Neural cell (in vitro differentiated cells): ENCODE measurements around the gene CAMK2A. TPM values are rescaled to one million over a fixed set of nuclear protein-coding genes. Genes with fewer than 3 reads are reported as not detected.

Source experiments
- H2AFZ ChIP-seq: fragments of 200-600, 300-800 bp; sonication (generic), shearing (Covaris generic); 2 replicates; pipeline ENCODE4 v1.6.0; 2014; ENCODE audit warnings: low read depth, mild to moderate bottlenecking, antibody characterized with exemption, low read length, moderate library complexity
- H3F3A ChIP-seq: fragments of 200-600 bp; shearing (Covaris generic); 2 replicates; pipeline ENCODE4 v1.6.1; 2016; ENCODE audit warnings: mild to moderate bottlenecking, moderate library complexity, mixed read lengths, antibody characterized with exemption, low read length; ENCODE audit not compliant: insufficient read depth, poor library complexity, severe bottlenecking
- H3K27ac ChIP-seq: fragments of 200-600, 300-800 bp; sonication (generic), shearing (Covaris generic); 2 replicates; pipeline ENCODE4 v1.5.1; 2014; ENCODE audit warnings: mild to moderate bottlenecking, low read length, moderate library complexity
- H3K27me3 ChIP-seq: fragments of 300-800, 200-600 bp; sonication (generic), shearing (Covaris generic); 2 replicates; pipeline ENCODE4 v1.6.0; 2014; ENCODE audit warnings: mild to moderate bottlenecking, low read depth, low read length, moderate library complexity; ENCODE audit not compliant: insufficient read depth
- H3K36me3 ChIP-seq: fragments of 300-800, 200-600 bp; sonication (generic), shearing (Covaris generic); 2 replicates; pipeline ENCODE4 v1.5.1; 2014; ENCODE audit warnings: mild to moderate bottlenecking, antibody characterized with exemption, low read length, moderate library complexity; ENCODE audit not compliant: insufficient read depth
- H3K4me2 ChIP-seq: fragments of 300-800, 200-600 bp; sonication (generic), shearing (Covaris generic); 2 replicates; pipeline ENCODE4 v1.6.0; 2014; ENCODE audit warnings: mild to moderate bottlenecking, low read length
- H3K4me3 ChIP-seq: fragments of 300-800, 200-600 bp; sonication (generic), shearing (Covaris generic); 2 replicates; pipeline ENCODE4 v1.5.1; 2014; ENCODE audit warnings: mild to moderate bottlenecking, low read length, moderate library complexity
- H3K79me2 ChIP-seq: fragments of 200-600 bp; shearing (Covaris generic); replicated peaks from 2 replicates; pipeline ENCODE4 v1.6.0; 2014; ENCODE audit warnings: mild to moderate bottlenecking, low read length, moderate library complexity; ENCODE audit not compliant: insufficient read depth
- H3K9ac ChIP-seq: fragments of 300-800, 200-600 bp; sonication (generic), shearing (Covaris generic); 2 replicates; pipeline ENCODE4 v1.6.1; 2016; ENCODE audit warnings: mild to moderate bottlenecking, low read length, mixed read lengths
- H3K9me2 ChIP-seq: fragments of 200-600 bp; shearing (Covaris generic); 2 replicates; pipeline ENCODE4 v1.6.1; 2016; ENCODE audit warnings: mild to moderate bottlenecking, low read length, mixed read lengths; ENCODE audit not compliant: insufficient read depth
- H3K9me3 ChIP-seq: fragments of 200-600, 300-800 bp; sonication (generic), shearing (Covaris generic); 2 replicates; pipeline ENCODE4 v1.6.1; 2016; ENCODE audit warnings: mild to moderate bottlenecking, mixed run types, low read length, moderate library complexity, mixed read lengths
- H4K20me1 ChIP-seq: fragments of 200-600 bp; shearing (Covaris generic); 2 replicates; pipeline ENCODE4 v1.6.1; 2016; ENCODE audit warnings: mild to moderate bottlenecking, mixed run types; ENCODE audit not compliant: insufficient read depth
- CTCF ChIP-seq: fragments of 450-650 bp; IDR thresholded peaks from 2 replicates; pipeline ENCODE4 v1.5.1; 2014; ENCODE audit warnings: antibody characterized with exemption, mild to moderate bottlenecking, moderate library complexity; ENCODE audit not compliant: poor library complexity, severe bottlenecking
- EP300 ChIP-seq: fragments of 450-650 bp; conservative IDR thresholded peaks from 2 replicates; pipeline ENCODE4 v1.6.1; 2014; ENCODE audit warnings: antibody characterized with exemption, mild to moderate bottlenecking, moderate library complexity; ENCODE audit not compliant: poor library complexity, severe bottlenecking
- EZH2 ChIP-seq: fragments of 200-600, 300-800 bp; shearing (Covaris generic), sonication (generic); IDR thresholded peaks from 2 replicates; pipeline ENCODE4 v1.6.1; 2014; ENCODE audit warnings: antibody characterized with exemption, low read length, borderline replicate concordance, mild to moderate bottlenecking; ENCODE audit not compliant: insufficient read depth, poor library complexity, severe bottlenecking
- MXI1 ChIP-seq: fragments of 450-650 bp; conservative IDR thresholded peaks from 2 replicates; pipeline ENCODE4 v1.6.1; 2014; ENCODE audit warnings: antibody characterized with exemption, mild to moderate bottlenecking; ENCODE audit not compliant: poor library complexity, severe bottlenecking
- POLR2AphosphoS5 ChIP-seq: IDR thresholded peaks from 2 replicates; pipeline ENCODE4 v1.6.1; 2012
- RAD21 ChIP-seq: fragments of 450-650 bp; conservative IDR thresholded peaks from 2 replicates; pipeline ENCODE4 v1.6.1; 2014; ENCODE audit warnings: antibody characterized with exemption, mild to moderate bottlenecking, moderate library complexity
- REST ChIP-seq: IDR thresholded peaks from 2 replicates; pipeline ENCODE4 v1.6.1; 2012; ENCODE audit warnings: borderline replicate concordance
- SMC3 ChIP-seq: fragments of 450-650 bp; conservative IDR thresholded peaks from 2 replicates; pipeline ENCODE4 v1.6.1; 2014; ENCODE audit warnings: antibody characterized with exemption, mild to moderate bottlenecking, moderate library complexity; ENCODE audit not compliant: poor library complexity
- TAF1 ChIP-seq: IDR thresholded peaks from 2 replicates; pipeline ENCODE4 v1.6.1; 2012; ENCODE audit warnings: low read depth
- polyA plus RNA-seq: library from polyadenylated mRNA; depleted of rRNA; stranded (reverse); fragments of >200 nt; gene quantifications from 2 replicates; pipeline ENCODE4 v1.2.3, GENCODE V29; 2014

Gene CAMK2A
- polyA plus RNA-seq, 1 donor from 2014 or later: 61.7 TPM

- Histone ChIP-seq H3K9ac (no peak overlapping the region), H4K20me1 (no peaks in the 10 kb centered on the region), H3K4me3 (no peak overlapping the region), H3K4me2 (no peak overlapping the region), H3K27ac (no peak overlapping the region), H3F3A (no peaks in the 10 kb centered on the region), H3K9me3 (no peaks in the 10 kb centered on the region), H3K36me3 (no peaks in the 10 kb centered on the region), H2AFZ (no peak overlapping the region), H3K9me2 (no peaks in the 10 kb centered on the region), H3K27me3 (no peaks in the 10 kb centered on the region), H3K79me2 (no peaks in the 10 kb centered on the region)
- TF ChIP-seq EP300 (no peak), MXI1 (no peak), REST (no peak), SMC3 (no peak)
These were observed 26.7 kb upstream of the CAMK2A start for GRCh38 chr5:150316320-150316719.

- Histone ChIP-seq H2AFZ (no peak overlapping the region), H3K27me3 (no peaks in the 10 kb centered on the region), H3K4me2 (no peak overlapping the region), H3K9ac (no peak overlapping the region), H3K9me2 (no peaks in the 10 kb centered on the region), H3K36me3 (no peaks in the 10 kb centered on the region), H4K20me1 (no peaks in the 10 kb centered on the region), H3K9me3 (no peaks in the 10 kb centered on the region), H3K79me2 (no peaks in the 10 kb centered on the region), H3K4me3 (no peak overlapping the region), H3F3A (peaks cover 5% of the 10 kb centered on the region), H3K27ac (no peak overlapping the region)
- no peak for TF ChIP-seq EZH2
- TF ChIP-seq POLR2AphosphoS5: no peak
- TF ChIP-seq EP300: no peak
- no peak for TF ChIP-seq CTCF
- no peak for TF ChIP-seq REST
- no peak for TF ChIP-seq SMC3
- no peak for TF ChIP-seq TAF1
- TF ChIP-seq RAD21: no peak
- TF ChIP-seq MXI1: no peak
These were observed 25.7 kb upstream of the CAMK2A start for GRCh38 chr5:150315245-150315644.
